Hepatic stellate cell (primary cell): ENCODE data around the gene TIMMDC1.
A peak's percentile ranks its signal among the peaks of the same experiment; 100 is the strongest.
"Not testable (repeated sequence)": the region's sequence is repeated elsewhere in the genome, so short reads cannot be mapped to it uniquely, and the experiment has no call there.

Source experiments
- DNase-seq: peaks from one replicate; pipeline ENCODE4 v3.0.0; 2011; ENCODE audit warnings: low spot score

TIMMDC1 gene

DNA sequence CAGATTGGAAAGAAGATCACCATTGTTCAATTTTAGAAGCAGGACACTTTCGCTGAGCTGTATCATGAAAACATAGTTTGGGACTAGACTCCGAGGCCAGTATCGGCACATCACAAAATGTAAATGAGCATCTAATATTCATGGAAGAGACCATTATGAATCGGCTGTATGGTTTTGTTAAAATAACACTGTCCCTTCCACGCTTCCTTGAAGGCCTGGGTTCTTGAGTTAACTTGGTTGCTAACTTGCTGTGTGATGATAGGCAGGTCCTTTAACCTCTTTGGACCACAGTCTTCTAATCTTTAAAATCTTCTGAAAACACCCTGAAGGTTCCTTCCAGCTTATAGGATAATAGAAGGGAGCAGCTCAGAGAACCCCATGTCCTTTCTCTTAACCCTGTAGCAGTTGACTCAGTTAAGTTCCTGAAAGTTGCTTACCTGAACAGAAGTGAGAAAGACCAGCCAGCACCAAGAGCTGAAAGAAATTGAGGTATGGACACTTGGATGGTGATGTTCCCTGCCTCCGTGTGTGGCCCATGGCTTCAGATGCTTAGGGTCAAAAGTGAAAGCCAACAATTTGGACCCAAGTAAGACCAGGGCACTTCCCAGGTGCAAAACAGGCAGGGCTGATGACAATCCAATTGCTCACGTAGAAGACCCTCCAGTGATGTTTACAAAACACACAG, 59.0 kb downstream of the TIMMDC1 start:
- DNase-seq: no peak

DNA sequence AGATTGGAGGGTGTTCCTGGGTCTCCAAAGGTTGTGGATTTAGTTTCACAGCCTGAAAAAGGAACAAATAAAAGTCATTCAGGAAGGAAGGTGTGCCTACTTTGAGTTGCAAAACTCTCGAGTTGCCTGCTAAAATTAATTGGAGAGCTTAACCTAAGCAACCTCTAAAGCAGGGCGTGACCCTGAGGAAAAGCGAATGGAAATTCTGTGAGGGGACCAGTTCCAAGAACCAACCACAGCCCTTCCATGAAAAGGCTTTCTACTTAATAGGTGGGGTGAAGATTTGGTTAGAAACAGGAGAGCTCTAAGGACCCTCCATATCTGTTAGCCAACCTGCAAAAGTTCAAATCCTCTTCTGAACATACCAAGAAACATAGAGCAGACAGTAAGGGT, 59.5 kb downstream of the TIMMDC1 start:
- DNase-seq: no peak

DNA sequence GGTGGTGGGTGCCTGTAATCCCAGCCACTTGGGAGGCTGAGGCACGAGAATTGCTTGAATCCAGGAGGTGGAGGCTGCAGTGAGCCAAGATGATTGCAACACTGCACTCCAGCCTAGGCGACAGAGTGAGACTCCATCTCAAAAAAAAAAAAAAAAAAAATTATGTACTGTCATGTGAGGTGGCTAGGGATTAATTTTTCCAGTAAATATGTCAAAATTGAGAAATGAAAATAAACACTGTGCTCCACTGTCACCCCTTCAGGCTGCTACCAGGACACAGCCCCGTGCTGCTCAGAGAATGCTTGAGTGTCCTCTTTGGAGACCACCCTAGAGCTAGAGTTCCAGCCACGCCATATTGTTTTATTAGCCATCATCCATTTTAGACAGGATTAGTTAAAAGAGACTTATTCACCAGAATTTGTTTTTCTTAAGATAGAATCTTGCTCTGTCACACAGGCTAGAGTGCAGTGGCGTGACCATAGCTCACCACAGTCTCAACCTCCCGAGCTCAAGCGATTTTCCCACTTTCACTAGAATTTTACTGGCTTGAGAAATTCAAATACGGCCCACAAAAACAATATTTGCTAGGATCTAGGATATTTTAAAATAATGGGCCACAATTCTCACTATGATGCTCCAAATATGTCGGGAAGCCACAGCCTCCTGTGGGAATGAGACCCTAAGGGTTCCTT, 60.4 kb downstream of the TIMMDC1 start:
- no peak for DNase-seq

DNA sequence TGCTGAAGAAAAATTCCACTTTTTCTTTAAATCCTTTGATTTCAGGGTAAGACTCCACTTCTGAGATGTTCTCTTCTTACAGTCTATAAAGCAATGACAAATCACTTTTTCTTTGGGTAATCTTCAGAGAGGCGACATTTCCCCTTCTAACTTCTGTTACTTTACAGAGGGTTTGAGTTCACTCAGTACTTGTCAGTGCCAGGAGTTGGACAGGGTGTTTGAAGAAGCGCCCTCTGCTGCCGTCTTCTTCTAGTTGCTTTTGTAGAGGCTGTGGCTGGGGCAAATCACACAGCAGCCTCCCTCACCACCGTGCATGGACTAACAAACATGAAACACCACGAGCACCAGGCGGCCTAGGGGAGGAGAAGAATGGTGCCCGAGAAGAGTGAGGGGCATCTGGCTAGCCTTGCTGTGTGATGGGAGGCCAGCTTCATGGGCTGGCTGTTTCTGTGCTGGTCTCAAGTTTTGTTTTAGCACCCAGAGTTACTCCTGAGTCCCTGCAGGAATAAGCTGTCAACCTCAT, 61.2 kb downstream of the TIMMDC1 start, which contains the start of gene CD80:
Gene CD80, minus strand, starts transcription at position 174 of the 523 bp plus-strand sequence. CDS start 1,886 bp downstream, outside the sequence.
- DNase-seq: peak; percentile 29

DNA sequence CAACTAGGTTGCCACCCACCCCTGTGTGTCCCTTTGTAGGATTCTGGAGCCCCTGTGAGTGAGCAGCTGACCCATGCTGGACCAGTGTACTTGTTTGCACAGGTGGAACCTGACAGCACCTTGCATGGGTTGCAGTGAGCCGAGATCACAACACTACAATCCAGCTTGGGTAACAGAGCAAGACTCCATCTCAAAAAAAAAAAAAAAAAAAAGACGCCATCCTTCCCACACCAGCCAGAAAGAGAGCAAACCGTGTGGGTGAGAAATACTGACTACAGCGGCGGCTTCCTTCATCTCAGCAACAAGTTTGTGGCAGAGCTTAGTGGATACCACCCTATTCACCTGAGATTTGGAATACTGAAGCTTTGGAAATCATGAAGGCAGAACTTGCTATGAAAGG, 61.8 kb downstream of the TIMMDC1 start:
- DNase-seq: no peak

DNA sequence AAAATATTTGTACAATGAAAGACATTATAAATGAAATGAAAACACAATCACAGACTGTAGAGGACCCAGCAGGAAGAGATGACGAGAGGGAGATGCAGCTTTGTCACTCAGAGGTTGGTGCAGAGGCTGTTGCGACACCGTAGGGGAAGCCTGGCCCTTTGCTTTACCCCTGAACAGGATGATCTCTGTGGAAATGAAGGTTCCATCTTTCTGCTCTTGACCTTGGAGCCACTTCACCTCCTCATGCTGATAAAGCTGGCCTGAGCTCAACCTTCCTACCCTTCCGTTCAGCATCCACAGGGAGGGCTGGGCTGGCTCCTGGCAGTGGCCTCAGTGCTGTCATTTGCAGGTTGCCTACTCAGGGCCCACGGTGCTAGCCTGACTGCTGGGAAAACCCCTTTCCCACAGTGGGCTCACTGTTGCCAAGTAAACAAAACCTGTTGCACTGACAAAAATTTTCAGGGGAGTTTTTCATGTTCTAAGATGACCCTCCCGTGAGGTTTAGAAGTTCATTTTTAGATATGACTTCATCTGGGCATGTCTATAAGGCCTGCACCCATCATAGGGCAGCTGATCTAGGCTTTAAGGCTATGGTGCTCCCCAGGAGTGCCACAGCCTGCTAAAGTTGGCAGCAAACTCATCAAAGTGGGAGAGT, 64.1 kb downstream of the TIMMDC1 start:
- DNase-seq: no peak

DNA sequence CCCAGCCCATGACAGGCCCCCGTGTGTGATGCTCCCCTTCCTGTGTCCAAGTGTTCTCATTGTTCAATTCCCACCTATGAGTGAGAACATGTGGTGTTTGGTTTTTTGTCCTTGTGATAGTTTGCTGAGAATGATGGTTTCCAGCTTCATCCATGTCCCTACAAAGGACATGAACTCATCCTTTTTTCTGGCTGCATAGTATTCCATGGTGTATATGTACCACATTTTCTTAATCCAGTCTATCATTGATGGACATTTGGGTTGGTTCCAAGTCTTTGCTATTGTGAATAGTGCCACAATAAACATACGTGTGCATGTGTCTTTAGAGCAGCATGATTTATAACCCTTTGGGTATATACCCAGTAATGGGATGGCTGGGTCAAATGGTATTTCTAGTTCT, 65.0 kb downstream of the TIMMDC1 start:
- not testable (repeated sequence) for DNase-seq

DNA sequence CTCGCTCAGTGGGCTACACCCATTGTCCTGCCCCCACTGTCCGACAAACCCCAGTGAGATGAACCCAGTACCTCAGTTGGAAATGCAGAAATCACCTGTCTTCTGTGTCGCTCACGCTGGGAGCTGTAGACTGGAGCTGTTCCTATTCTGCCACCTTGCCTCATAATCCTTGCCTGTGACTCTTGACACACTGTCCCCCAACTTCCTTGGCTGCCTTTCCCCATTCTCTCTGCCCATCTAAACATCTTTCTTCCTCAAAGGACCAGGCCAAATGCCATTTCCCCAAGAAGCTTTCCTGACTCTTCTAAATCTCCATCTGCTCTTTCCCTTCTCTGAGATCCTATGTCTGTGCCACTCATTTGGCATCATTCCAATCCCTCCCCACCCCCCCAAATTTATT, 70.8 kb downstream of the TIMMDC1 start:
- DNase-seq: no peak

DNA sequence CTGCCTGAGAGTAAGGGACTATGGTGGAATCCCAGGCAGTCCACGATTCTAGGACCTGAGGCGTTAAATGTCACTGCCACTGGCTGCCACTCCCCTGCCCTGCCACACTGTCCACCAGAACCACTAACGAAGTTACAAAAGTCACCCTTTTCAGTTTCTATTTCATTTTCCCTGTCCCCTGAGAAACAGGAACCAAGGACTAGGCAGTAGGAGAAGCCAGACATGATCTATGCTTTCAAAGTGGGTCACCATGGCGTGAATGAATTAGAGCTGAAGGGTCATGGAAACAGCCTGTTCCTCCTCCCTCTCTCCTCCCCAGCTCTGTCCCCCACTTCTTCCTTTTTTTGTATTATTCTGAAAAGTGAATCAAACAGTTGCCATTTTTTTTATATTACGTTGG, 71.9 kb downstream of the TIMMDC1 start:
- no peak for DNase-seq

DNA sequence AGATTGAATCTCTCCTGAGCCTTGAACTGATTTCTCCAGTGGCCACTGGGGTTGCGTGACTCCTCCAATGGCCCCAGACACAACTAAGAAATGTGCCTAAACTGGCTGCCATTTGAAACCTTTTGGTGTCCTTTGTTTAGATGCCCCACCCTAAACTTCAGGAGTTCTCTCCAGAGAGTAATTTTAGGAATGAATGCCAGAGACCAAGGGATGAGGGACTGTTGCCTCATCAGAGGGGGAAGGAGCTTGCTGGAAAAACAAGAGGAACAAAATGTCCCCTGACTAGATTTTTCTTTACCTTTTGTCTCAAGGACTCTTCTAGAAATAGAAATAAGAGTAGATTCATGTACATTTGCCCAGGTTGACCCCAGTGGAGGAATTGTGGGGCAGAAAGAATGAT, 72.9 kb downstream of the TIMMDC1 start:
- DNase-seq: no peak

DNA sequence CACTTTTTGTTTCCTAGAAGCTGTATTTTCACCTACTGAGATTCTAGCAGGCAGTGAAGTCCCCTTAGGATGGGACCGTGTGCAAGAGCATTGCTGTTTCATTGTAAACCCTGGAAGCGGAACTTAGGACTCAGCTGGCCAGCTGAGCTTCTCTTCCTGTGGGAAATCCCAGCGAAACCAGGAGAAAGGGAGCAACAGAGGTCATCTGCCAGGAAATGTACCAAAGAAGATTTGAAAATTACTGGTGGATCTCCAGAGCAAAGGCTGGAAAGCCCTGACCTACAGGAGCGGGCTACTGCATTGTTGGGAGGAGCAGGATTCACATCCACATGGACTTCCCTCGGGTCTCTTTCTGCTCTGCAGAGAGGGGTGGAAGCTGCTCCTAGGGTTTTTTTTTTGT, 73.3 kb downstream of the TIMMDC1 start:
- no peak for DNase-seq
